Right renal cortex interstitium (tissue), 3 donors: ENCODE results near the gene TCF23. TPM values are rescaled to one million over a fixed set of nuclear protein-coding genes. Genes with fewer than 3 reads are reported as not detected.
A peak's percentile ranks its signal among the peaks of the same experiment; 100 is the strongest.
"Not testable (repeated sequence)": the region's sequence is repeated elsewhere in the genome, so short reads cannot be mapped to it uniquely, and the experiment has no call there.

Experiments used
- DNase-seq, 3 donors: peaks; one replicate each; pipeline ENCODE4 v3.0.0-alpha.2; 2013; ENCODE audit warnings: low read depth in 3 of 3, low spot score in 2 of 3
- polyA plus RNA-seq, 3 donors: library from polyadenylated mRNA; unstranded; fragments of 120-200 nt; gene quantifications; one replicate each; pipeline ENCODE4 v1.2.1, GENCODE V29; 2013; ENCODE audit not compliant: insufficient read length in 3 of 3

TCF23 gene
- polyA plus RNA-seq, 3 donors: 0.62 to 0.93 (median 0.68) TPM

DNA sequence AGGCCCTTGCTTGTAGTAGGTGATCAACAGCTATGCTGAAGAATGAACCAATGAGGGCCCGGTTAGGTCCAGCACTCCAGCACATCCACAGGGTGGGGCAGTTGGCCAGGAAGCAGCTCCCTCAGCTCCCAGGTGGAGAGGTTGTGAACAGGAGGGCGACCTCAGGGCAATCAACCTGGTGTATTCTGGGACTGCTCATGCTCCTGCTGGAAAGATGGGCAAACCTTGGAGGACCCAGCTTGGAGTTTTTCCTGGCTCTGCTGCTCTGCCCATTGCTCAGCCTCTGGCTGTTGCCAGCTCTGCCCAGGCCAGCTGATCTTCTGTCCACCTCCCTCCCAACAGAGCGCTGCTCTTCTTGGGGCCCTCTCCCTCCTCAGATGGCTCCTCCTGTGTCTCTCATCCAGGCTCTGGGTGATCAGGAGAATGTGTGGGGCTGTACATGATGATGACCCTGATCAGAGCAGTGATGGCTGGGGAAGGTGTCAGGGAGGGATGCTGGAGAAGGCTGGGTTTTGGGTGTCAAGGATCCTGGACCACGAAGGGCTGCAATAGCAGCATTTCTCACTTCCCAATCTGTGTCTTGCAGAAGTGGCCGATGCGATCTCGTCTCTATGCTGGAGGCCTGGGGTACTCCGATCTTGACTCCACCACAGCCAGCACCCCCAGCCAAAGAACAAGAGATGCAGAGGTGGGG is 3.4 kb downstream of the TCF23 start:
- DNase-seq: no peak

DNA sequence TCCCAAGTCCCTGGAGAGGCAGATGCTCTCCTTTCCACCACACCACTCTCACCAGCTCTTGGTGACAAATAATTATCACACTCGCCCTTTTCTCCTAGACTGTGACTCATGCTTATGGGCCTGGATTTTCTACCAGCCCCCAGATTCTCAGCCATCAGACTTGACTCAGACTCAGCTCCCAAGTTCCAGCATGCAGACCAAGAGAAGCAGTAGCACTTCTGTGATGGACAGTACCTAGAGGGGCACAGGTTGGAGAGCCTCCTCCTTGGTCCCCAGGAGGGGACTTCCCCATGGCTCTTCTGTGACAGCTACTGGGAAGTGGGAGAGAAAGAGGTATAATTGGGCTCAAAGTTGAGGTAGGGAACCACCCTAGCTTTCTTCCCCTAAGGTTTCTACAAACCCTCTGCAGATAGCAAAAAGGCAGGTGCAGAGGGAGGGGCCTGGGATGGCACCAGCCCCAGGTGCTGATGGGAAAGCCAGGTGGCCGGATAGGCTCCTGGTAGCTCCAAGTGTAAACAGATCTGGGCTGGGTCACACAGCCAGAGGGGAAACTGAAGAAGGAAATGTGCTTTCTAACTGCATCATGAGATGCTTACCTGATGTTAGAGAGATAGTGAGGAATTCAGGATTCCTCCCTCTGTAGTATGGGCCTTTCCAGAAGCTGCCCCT is 4.1 kb downstream of the TCF23 start:
- DNase-seq: no peak

- peak in 1 of 3 donors; percentile 30 for DNase-seq
These were observed 5.7 kb downstream of the TCF23 start for GRCh38 chr2:27154488-27154887.

- DNase-seq: no peak
These were observed 6.3 kb downstream of the TCF23 start for GRCh38 chr2:27155069-27155520.

DNA sequence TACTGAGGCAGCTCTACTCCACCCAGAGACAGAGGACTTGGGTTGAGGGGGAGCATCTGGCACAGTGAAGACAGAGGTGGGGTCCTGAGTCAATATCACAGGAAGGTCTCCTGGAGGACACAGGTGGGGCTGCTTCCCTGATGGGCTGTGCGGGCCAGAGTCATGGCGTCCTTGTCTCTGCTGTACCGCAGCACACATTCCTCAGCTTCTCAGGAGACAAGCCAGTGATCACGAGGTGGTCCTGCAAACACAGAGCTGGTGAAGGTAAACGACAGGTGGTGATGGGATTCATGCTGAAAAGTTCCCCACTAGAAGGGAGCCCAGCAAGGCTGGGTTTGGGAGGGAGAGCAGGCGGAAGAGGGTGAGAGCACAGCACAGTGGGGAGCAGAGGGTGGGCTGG is 9.7 kb downstream of the TCF23 start:
- no peak for DNase-seq

DNA sequence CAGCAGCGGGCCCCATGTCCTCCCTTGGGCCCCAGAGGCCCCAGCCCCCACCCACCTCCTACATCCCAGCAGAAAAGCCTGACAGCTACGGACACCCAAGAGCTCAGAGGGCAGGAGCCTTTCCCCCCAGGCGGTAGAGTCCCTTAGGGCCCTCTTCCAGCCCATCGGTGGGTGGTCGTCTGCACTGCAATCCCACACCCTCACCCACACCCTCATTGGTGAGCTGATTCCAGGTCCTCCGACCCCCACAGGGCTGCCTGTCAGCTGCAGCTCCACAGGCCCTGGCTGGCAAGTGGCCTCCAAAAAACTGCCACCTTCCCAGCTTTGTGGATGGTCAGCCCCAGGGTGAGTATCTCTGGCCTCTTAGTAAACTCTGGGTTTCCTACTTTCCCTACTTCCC is 10.5 kb downstream of the TCF23 start:
- no peak for DNase-seq

DNA sequence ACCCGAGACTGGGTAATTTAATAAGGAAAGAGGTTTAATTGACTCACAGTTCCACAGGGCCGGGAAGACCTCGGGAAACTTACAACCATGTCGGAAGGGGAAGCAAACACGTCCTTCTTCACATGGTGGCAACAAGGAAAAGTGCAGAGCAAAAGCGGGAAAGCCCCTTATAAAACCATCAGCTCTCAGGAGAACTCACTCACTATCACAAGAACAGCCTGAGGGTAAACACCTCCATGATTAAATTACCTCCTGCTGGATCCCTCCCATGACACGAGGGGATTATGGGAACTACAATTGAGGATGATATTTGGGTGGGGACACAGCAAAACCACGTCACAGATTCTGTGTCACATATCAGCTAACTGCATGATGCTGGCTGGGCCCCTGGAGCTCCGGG is 11.4 kb downstream of the TCF23 start:
- no peak for DNase-seq

DNA sequence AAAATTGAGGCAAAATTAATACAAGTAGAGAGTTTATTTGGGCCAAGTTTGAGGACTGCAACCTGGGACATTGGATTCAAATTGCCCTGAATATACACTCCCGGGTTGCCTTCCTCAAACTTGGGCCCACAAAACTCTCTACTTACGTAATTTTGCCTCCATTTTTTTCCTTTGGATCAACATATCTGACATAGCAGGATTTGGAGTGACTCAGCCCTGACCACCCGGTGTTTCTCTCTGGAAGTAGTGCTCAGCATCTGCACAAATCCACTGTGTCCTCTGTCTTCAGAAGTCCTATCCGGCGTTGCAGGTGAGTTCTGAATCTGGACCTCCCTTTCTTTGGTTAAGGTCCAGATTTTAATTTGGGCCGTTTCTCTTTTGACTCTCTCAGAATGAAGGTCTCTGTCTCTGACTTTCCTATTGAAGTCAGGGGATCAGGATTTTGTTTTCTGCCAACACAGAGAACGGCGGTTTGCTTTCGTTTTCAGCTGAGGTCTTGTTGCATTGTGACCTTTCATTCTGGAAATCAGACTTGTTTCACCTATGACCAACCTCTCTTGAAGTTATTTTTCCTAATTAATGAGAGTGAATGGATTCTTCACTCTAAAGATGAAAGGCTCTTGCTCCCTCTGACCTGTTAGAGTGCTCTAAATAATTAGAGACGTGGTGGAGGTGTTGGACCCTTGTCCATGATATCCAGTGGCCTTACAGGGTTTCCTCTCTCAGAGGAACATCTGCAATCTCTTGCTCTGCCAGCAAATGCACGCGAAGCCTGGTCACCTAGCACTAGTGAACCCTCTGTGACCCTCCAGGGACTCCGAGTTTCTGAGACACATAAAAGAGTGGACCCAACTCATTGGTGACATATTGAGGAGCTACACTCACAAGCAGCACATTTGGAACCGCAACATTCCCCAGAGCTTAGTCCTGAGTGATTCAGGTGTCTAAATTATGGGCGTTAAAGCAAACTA is 13.6 kb downstream of the TCF23 start:
- DNase-seq: no peak

- no peak for DNase-seq
These were observed 16.4 kb downstream of the TCF23 start for GRCh38 chr2:27164960-27165763.

DNA sequence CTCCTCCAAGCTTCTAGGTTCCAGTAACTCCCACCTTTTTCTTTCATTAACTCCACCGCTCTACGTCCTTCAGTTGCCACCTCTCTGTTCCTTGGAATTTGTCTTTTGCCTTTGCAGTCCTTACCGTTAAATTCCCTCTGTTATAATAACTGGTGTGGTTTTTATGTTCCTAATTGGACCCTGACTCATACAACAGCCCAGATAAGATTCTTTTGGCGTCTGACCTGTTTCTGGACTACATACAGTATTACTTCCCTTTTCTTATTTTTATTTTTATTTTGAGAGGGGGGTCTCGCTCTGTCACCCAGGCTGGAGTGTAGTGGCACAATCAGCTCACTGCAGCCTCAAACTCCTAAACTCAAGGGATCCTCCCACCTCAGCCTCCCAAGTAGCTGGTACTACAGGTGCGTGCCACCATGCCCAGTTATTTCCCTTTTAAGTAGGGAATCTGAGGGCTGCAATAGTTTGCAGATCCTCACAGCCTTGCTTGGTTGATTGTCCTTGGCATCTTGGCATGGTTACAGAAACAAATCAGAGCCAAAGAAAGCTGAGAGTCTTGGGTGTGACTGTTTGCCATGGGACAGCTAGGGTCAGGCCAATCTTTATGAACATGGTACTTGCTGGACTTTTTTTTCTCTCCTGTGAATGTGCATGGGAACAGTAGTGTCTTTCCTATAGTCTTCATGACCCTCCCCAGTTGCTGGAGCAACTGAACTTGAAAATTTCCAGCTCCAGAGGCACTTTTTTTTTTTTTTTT is 22.0 kb downstream of the TCF23 start:
- DNase-seq: no peak

DNA sequence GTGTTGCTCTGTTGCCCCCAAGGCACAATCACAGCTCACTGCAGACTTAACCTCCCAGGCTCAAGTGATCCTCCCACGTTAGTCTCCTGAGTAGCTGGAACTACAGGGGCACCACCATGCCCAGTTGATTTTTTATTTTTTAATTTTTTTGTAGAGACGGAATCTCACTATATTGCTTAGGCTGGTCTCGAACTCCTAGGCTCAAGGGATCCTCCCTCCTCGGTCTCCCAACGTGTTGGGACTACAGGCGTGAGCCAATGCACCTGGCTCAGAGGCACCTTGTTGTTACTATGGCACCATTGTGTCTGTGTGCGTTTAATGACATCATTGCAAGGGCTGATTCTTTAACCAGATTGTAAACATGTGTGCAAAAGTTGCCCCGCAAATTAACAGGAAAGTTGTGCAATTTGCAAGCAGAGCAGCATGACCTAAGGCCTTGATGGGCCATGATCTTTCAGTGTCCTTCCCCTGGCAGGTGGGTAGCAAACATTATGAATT is 22.6 kb downstream of the TCF23 start:
- DNase-seq: no peak

- no peak for DNase-seq
These were observed 25.8 kb downstream of the TCF23 start for GRCh38 chr2:27174638-27175037.

- no peak for DNase-seq
These were observed 26.5 kb downstream of the TCF23 start for GRCh38 chr2:27175330-27175729.

- not testable (repeated sequence) for DNase-seq
These were observed 27.0 kb downstream of the TCF23 start for GRCh38 chr2:27175781-27176180.

DNA sequence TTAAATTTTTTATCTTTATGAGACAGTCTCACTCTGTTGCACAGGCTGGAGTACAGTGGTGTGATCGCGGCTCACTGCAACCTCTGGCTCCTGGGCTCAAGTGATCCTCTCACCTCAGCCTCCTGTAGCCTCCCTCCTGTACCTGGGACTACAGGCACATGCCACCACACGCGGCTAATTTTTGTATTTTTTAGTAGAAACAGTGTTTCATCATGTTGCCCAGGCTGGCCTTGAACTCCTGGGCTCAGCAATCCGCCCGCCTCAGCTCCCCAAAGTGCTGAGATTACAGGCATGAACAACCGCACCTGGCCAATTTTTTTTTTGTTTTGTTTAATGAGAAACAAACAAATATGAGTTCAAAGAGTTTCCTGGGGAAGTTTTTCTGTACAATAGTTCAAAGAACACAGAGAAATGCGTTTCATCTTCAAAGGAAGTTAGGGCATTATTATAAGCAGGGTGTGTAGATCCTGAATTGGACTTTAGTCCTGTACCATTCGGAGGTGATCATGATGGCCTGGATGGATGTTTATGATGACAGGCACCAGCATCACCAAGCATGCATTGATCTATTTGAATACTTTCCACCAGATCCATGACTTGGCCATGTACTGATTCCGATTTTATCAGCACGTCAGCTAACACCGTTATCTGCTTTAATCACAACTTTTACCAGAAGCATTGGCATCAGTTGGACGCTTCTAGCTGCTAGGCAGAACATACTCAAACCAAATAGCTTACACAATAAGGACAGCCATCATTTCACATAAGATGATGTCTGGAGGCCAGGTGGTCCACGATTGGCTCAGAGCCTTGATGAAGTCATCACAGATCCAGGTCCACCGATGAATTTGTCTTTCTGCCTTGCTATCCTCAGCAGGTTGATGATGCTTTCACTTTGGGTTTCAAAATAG is 28.9 kb downstream of the TCF23 start:
- no peak for DNase-seq

- DNase-seq: no peak
These were observed 29.7 kb downstream of the TCF23 start for GRCh38 chr2:27178469-27178868.

DNA sequence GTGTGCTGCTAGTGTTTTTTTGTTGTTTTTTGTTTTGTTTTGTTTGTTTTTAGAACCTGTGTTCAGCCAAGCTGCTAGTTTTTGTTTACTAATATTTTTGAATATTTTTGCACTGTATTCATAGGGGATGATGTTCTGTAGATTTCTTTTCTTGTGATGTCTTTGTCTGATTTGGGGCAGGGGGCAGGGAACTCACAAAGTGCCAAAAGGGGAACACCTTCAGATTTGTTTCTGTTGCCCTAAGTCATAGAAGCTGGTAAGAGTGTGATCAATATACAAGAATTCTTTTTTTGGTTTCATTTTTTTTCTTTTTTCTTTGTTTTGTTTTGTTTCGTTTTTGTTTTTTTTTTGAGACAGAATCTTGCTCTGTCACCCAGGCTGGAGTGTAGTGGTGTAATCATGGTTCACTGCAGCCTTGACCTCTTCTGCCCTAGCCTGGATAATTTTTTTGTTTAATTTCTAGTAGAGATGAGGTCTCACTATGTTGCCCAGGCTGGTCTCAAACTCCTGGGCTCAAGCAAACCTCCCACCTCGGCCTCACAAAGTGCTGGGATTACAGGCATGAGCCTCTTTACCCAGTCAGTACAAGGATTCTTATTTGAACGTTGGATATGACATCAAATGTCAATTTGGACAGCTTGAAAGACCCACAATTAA is 30.7 kb downstream of the TCF23 start:
- DNase-seq: no peak

DNA sequence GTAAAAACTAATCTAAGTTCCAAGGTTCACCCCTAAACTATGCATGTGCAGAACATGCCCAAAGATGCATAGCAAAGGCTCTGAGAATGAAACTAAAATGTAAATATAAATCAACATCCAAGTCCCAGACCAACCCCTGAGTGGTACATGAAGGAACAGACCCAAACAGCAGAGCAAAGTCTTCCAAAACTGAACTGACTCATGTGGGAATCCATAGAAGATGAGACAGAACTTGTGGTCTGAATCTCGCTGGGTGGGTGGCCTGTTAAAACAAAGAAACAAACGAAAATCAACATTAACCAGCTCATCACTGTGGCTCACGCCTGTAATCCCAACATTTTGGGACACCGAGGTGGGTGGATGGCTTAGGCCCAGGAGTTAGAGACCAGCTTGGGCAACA is 33.5 kb downstream of the TCF23 start:
- DNase-seq: no peak
